Measurements from ENCODE around the gene ANKRD13B. TPM values are rescaled to one million over a fixed set of nuclear protein-coding genes. Genes with fewer than 3 reads are reported as not detected.
"Not testable (repeated sequence)": the region's sequence is repeated elsewhere in the genome, so short reads cannot be mapped to it uniquely, and the experiment has no call there.

ANKRD13B gene
- 22.4 TPM for total RNA-seq

DNA sequence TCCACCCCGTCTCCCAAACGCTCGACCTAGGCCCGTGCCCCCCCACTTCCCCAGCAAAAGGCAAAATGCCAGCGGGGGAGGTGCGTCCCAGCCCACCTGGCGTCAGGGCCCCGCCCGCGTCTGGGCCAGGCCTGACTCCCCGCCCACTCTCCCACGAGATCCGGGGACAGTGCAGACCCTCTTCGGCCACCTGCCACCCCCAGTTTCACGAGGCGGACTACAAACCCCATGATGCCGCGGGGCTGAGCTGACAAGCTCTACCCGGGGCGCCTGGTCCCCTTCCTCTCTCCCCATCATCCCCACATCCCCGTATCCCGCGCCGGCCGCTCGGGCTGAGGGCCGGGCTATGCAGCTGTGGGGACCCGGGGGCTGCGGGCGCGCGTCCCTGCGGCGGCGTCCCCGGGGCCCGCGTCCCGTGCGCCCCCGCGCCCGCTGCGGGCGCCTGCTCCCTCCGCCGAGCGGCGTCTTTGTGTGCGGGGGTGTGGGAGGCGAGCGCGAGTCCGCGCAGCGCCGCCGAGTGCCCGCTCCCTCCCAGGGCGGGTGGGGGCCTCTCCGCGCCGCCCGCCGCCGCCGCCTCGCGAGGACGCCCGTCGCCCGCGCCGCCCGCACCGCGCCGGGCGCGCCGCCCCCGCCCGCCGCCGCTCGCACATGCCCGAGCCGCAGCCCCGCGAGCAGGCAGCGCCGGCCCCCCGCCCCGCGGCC, at the start of gene ANKRD13B:
Gene ANKRD13B, plus strand, starts transcription at position 283 of the 702 bp plus-strand sequence. CDS start 490 bp downstream, outside the sequence.
- ATAC-seq (peak; percentile 7), DNase-seq (ENCODE audit: low spot score) (peak; percentile 76)
- intact Hi-C loops (cut with DNase I): no loop called here

DNA sequence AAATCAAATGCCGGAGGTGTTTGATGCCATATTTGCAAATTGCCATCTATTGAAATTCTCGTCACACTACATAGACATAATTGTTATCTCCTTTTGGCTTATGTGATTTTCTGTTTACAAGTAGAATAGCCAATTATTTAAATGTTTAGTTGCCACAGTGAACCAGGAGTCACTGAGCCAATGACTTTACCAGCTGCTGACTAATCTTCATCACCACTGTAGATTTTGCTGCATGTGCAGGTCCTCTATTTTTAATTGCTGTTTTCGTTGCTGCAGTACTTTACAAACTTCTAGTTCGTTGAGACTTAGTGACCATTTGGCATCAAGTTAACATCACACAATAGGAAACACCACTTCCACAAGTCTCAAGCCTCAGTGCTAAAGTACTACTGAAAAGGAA, 48.9 kb upstream of the ANKRD13B start:
- intact Hi-C loops (cut with DNase I): no loop called here
- DNase-seq (ENCODE audit: low spot score) (no peak), ATAC-seq (no peak)

GRCh38 chr17:29546085-29546484, 46.8 kb upstream of the ANKRD13B start:
- intact Hi-C loops (cut with DNase I): no loop called here
- DNase-seq (ENCODE audit: low spot score): no peak
- no peak for ATAC-seq

GRCh38 chr17:29546830-29547229, 46.1 kb upstream of the ANKRD13B start:
- intact Hi-C loops (cut with DNase I): no loop called here
- ATAC-seq (no peak), DNase-seq (ENCODE audit: low spot score) (no peak)

GRCh38 chr17:29549177-29549923, 43.6 kb upstream of the ANKRD13B start:
- no peak for DNase-seq (ENCODE audit: low spot score)
- ATAC-seq: no peak
- intact Hi-C loops (cut with DNase I): no loop called here

DNA sequence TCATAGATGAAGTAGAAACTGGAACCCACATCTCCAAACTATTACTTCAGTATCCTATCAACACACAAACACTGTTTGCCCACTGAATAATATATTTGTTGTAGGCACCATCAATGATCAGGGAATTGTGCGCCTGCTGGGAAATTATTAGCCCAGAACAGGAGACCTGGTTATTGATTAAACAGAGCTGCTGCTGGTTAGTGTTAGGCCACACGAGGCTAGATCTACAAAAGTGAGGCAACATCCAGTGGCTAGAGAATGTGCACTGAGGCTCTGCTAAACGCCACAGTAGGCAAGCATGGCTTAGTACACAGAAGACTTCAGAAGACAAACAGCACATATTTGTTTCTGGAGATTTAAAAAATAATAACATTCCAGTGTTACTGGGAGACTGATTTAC, 37.1 kb upstream of the ANKRD13B start:
- no peak for DNase-seq (ENCODE audit: low spot score)
- ATAC-seq: no peak
- intact Hi-C loops (cut with DNase I): no loop called here

DNA sequence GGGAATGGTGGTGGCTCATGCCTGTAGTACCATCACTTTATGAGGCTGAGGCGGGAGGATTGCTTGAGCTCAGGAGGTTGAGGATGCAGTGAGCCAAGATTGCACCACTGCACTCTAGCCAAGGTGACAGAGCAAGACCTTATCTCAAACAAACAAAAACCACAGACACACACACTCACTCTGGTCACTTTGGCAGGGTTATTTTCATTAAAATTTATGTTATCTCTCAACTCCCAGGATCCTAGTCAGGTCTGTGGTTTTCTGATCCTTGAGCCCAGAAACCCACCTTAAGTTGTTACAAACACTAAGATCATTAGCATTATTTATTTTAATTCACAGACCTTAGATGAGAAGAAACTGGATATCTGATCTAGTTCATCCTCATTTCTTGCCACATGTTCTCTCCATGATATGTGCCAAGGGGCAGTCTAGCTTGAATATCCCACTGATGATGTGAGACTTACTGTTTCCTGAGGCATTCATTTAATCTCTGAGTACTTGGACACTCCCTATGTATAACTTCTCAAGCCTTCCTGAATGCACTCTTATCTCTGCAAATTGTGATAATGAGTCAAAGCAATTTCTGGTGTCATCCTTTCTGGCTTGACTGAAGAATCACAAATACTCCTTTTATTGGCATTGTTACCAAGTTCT, 35.7 kb upstream of the ANKRD13B start:
- intact Hi-C loops (cut with DNase I): no loop called here
- no peak for DNase-seq (ENCODE audit: low spot score)
- ATAC-seq: no peak

GRCh38 chr17:29557739-29558116, 35.2 kb upstream of the ANKRD13B start:
- DNase-seq (ENCODE audit: low spot score) (no peak), ATAC-seq (no peak)
- intact Hi-C loops (cut with DNase I): no loop called here

DNA sequence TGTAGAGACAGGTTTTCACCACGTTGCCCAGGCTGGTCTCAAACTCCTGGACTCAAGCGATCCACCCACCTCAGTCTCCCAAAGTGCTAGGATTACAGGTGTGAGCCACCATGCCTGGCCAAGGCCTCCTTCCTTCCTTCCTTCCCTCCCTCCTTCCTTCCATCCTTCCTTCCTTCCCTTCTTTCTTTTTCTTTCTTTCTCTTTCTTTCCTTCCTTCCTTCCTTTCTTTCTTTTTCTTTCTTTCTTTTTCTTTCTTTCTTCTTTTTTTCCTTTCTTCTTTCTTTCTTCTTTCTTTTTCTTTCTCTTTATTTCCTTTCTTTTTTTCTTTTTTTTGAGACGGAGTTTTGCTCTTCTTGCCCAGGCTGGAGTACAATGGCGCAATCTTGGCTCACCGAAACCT, 34.8 kb upstream of the ANKRD13B start:
- ATAC-seq; DNase-seq (ENCODE audit: low spot score); intact Hi-C loops (cut with DNase I): not testable (repeated sequence)

GRCh38 chr17:29559640-29560039, 33.3 kb upstream of the ANKRD13B start:
- intact Hi-C loops (cut with DNase I): no loop called here
- ATAC-seq (no peak), DNase-seq (ENCODE audit: low spot score) (peak; percentile 9)

- ATAC-seq (peak; percentile 65), DNase-seq (ENCODE audit: low spot score) (peak; percentile 26)
- intact Hi-C loops (cut with DNase I): no loop called here
Measured at GRCh38 chr17:29560316-29560715, 32.6 kb upstream of the ANKRD13B start.

DNA sequence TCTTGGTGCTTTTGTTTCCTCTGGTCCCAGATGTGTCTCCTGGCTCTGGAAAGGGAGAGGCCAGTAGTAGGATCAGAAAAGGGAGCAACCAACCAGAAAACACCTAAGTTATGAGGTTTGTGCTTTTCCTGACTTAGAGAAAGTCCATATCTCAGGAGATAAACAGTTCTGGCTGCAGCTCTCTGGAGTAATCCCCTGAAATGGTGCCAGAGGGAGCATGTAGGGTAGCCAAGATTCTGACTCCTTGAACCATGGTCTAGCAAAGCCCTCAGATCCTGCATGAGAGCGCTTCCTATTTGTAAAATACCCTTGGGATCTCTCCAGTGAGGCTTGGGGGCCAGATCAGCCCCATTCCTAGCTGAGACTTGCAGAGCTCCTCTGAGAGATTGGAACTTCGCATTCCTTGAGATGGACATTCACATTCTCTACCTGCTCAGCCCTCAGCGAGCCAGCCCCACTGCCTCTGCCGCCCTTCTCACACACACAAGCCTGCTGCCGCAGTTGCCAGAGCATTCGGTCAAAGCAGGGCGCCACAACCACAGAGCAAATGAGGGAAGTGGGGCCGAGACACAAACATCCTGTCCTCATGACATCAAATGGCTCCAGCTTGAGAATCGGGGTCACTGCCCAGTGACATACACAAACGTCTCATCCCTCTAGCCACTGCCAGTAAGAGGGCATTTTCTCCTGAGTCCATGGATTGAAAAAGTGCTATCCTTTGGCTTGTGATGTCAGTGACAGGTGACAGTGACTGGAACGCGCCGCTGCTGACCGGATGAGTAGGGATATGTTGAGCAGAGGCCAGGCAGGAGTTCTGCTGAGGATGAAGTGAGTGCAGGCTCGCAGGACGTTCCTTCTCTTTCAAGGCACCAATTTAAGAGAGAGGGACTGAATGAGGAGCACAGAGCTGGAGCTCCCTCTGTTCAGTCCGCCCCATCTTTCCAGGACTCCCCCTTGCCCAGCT, 31.1 kb upstream of the ANKRD13B start:
- no peak for ATAC-seq
- DNase-seq (ENCODE audit: low spot score): peak; percentile 62
- intact Hi-C loops (cut with DNase I): no loop called here

- ATAC-seq (no peak), DNase-seq (ENCODE audit: low spot score) (peak; percentile 51)
- intact Hi-C loops (cut with DNase I): no loop called here
Measured at GRCh38 chr17:29562615-29563014, 30.3 kb upstream of the ANKRD13B start.

- intact Hi-C loops (cut with DNase I): no loop called here
- DNase-seq (ENCODE audit: low spot score) (peak; percentile 32), ATAC-seq (no peak)
Measured at GRCh38 chr17:29563816-29564215, 29.1 kb upstream of the ANKRD13B start.

DNA sequence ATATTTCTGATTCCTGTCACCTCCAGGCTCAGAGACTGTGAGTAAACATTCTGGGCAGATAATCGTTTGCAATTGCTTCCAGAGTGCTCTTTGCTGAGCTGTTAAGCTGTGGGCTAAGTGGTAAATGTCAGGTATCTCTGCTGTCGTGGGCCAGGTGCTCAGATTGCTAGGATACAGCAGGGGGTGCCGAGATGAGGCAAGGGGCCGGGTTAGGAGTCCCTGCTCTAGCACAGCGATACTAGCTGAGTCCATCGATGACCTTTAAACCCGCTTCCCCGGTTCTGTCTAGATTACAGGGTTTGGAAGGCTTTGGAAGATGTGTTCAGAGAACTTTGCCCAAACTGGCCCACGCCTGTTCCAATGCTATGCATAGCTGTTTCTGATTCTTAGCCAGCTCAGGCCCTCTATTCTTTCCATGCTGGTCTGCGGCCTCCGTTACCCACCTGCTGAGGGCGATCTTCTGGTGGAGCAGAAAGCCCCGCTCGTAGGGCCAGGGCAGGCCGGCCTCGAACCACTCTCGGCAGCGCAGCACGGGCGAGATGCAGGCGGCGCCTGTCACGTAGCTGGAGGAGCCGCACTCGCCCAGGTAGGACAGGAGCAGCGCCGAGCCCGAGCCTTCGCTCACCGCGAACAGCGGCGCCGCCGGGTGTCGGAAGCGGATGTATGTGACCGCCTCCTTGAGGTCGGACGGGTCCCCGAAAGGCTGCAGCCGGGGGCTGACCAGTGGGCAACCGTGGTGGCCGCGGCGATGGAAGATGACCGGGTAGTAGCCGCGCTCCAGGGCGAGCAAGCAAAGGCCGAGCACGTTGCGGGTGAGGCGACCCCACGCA, 27.1 kb upstream of the ANKRD13B start:
- peak; percentile 74 for DNase-seq (ENCODE audit: low spot score)
- intact Hi-C loops (cut with DNase I): no loop called here
- ATAC-seq: no peak

GRCh38 chr17:29566473-29567303, 26.2 kb upstream of the ANKRD13B start, which contains the start of gene ABHD15:
Gene ABHD15 (minus strand): TSS chr17:29567037. CDS start chr17:29566966, 71 bp downstream.
- DNase-seq (ENCODE audit: low spot score) (peak; percentile 80), ATAC-seq (peak; percentile 35)
- intact Hi-C loops (cut with DNase I): no loop called here

DNA sequence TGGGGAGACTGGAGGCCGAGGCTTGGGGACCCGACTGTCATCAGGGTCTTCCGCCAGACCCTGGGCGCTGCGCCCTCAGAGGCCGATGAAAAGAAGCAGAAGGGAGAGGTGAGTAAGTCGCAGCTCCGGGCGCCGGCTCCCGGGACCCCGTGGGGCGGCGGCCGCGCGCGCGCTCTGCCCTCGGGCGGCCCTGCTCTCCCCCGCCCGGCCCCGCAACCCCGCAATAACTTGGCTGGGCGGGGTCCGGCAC, 25.7 kb upstream of the ANKRD13B start:
- ATAC-seq: no peak
- intact Hi-C loops (cut with DNase I): no loop called here
- no peak for DNase-seq (ENCODE audit: low spot score)

Measured in sciatic nerve (tissue), 2 donors.